NCI-H1092 treated with DMSO at 0.1 percent for 48 hours (cell line): ENCODE measurements around the gene PLCH2.

Experiments
- DNase-seq: peaks from one replicate; lab custom pipeline; 2025; lab: John Stamatoyannopoulos, UW

The PLCH2 gene

GRCh38 chr1:2530513-2531361 is 54.6 kb downstream of the PLCH2 start:
- no peak for DNase-seq

DNA sequence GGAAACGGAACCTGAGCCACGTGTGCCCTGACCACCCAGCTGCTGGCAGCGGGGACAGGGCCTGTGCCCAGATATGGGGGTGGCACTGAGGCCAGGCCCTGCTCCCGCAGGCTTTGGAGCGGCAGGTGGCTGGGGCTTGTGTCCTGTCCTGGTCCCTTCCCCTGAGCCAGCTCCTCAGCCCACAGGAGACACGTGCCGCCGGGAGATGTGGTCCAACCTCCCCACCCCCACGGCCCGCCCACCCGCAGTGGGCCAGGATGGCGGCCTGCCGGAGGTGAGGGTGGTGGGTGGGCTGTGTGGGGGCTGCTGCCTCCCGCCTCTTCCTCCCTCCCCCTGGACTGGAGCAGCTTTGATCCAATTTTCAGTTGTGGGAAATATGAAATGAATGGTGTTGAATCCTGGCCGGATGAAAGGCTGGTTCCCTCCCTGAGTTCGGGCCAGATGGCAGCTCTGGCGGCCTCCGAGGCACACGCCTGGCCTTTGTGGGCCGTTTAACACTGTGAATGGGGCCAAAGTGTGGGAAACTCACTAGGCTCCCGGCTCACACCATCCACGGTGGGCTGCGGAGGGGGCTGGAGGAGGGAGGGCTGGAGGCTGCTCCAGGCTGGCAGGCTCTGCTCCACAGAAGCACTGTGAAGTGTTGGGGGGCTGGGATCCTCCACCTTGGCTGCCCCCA is 56.5 kb downstream of the PLCH2 start:
- DNase-seq: no peak

DNA sequence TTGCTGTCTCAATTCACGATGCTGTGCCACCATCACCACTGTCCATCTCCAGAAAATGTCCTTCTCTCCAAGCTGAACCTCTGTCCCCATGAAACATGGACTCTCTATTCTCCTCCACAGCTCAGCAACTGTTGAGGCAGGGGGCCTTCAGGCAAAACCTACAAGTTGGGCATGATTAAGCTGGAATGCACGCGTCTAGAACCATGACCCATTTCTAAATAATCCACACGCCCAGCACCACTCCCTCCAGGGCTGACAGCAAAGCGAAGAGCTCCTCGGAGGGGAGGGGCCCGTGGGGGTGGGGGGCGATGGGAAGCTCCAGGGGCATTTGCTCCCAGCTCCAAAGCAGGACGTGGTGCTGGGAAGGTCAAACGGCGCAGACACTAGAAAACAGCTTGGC is 57.3 kb downstream of the PLCH2 start:
- DNase-seq: no peak

DNA sequence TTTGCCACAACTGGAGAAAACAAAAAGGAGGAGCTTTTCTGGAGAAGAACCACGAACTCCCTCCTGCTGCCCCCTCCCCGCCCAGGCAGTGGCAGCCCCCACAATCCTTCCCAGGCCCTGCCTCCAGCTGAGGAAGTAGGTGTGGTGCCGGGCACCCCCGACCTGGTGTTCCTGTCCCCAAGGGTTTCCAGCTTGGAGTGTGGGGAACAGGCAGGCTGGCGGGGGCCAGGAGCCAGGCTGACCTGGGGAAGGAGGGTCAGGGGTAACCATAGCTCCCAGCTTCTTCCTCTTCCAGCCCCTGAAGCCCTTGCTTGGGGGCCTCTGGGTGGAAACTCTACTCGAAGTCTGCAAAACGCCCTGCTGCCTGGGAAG is 58.2 kb downstream of the PLCH2 start:
- no peak for DNase-seq

GRCh38 chr1:2534687-2535441 is 58.8 kb downstream of the PLCH2 start:
- no peak for DNase-seq

GRCh38 chr1:2535455-2535854 is 59.4 kb downstream of the PLCH2 start:
- no peak for DNase-seq

DNA sequence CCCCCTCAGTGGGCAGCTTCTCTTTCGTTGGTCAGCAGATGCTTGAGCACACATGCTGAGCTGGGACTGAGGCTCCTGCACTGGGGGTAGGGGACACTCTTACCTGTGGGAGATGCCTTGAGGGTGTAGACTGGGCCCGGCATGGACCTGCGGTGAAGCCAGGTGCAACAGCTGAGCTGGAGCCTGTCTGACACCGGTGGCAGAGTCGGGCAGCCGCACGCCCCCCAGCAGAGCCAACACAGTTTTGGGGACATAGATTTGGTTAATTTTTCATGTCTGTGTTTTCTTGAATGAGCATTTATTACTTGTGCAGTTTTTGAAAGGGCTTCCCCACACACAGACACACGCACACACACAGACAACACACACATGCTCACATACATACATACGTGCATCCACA is 59.9 kb downstream of the PLCH2 start:
- DNase-seq: no peak

- no peak for DNase-seq
Observed at GRCh38 chr1:2537784-2538115, 61.7 kb downstream of the PLCH2 start.

DNA sequence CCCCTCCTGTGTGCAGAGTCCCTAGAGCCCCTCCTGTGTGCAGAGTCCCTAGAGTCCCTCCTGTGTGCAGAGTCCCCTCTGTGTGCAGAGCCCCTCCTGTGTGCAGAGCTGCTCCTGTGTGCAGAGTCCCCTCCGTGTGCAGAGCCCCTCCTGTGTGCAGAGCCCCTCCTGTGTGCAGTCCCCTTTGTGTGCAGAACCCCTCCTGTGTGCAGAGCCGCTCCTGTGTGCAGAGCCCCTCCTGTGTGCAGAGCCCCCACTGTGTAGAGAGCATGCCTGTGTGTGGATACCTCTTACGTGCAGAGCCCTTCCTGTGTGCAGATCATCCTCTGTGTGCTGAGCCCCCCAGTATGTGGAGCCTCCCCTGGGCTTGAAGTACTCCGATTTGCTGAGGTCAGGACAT is 62.3 kb downstream of the PLCH2 start:
- DNase-seq: no peak

DNA sequence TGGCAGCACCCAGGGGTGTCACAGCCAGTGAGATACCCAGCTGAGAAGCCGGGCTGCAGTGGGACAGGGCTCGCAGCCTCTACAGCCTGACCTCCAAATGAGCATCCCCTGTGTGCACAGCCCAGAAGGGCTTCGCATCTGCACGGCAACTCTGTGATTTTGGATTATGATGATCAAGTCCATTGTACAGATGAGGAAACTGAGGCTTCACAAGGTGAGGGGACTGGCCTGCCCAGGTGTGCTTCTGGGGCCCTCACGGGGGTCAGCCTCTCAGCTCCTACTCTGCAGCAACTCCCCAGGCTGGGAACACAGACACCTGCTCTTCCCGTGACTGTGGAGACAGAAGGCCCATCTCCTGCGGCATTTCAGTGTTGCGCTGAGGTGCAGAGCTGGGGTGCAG is 62.8 kb downstream of the PLCH2 start:
- DNase-seq: no peak

DNA sequence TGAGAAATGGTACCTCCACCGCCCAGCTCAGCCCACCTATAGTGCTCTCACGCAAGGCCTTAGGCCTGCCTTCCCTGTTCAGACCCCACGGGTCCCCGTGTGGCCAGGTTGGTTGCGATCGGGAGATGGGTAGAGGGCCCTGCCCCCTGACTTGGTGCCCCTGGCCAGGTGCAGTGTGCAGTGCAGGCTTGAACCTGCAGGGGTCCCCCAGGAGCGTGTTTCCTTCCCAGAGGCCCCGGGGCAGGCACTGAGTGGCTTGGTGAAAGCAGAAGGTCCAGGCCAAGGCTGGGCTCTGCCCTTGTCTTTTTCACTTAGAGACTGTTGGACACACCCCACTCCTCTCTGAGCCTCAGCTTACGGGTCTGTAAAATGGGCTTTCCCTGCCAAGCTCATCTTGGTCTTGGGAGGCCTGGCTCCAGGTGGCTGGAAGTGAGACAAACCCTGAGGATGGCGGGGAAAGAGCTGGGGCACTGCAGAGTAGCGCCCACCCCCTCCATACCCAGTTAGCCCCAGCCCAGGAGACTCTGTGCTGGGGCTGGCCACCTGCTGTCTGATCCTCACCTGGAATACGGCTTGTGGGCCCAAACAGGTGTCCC is 63.3 kb downstream of the PLCH2 start:
- DNase-seq: no peak

DNA sequence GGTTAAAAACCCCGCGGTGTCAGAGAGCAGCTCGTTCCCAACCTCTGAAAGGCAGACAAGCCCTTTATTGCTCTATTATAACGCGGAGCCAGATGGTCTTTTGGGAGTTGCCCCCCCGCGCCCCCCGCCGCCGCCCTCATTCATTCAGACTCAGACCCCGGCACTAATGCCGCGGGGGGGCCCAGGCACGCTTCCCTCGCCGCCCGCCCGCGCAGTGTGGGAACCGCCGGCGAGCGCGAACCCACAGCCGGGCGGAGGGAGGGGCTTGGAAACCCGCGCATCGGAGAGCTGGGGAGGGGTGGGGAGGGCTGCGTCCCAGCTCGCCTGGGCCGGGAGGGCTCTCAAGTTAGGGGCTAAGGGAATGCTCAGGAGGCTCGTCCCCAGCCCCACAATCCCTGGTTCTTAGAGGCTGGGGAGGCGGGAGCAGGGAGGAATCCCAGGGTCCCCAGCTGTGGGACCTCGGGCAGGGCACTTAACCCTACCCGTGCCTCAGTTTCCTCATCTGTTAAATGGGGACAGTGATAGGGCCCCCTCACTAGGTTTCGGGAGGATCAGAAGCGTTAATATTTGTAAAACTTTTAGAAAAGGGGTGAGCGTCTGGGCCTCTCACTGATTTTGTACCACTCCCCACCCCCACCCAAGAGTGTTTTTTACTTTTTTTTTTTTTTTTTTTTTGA is 64.9 kb downstream of the PLCH2 start:
- no peak for DNase-seq

- DNase-seq: no peak
Observed at GRCh38 chr1:2541619-2542245, 65.6 kb downstream of the PLCH2 start.

DNA sequence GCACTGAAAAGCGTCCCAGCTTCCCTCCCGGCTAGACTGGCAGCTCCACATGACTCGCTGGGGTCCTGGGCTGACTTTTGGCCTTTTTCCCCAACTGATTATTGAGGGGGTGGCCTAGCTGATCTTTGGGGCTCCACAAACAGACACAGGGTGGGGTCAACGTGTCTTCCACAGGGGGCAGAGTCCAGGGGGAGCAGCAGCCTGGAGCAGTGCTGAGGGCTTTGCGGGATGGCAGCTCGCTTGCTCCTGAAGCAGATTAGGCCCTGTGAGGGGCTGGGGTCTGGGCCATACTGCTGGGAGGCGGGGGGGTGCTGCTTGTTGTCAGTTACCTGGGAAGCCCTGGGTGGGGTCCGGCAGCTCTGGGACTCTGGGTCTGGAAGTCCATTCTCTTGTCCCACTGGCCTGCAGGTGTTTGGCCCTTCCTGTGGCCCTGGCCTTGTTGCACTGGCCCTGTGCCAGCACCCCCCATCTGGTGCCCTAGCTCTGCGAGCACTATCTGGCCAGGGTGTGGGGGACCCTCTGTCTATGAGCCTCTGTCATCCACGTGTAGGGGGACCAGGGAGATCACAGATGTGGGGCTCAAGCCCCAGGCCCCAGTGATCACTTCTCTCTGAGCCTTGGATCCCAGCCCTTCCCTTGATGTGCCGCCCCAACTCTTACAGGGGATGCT is 66.3 kb downstream of the PLCH2 start:
- DNase-seq: no peak

GRCh38 chr1:2543543-2544092 is 67.5 kb downstream of the PLCH2 start:
- DNase-seq: no peak

- no peak for DNase-seq
Observed at GRCh38 chr1:2544093-2544874, 68.2 kb downstream of the PLCH2 start.

DNA sequence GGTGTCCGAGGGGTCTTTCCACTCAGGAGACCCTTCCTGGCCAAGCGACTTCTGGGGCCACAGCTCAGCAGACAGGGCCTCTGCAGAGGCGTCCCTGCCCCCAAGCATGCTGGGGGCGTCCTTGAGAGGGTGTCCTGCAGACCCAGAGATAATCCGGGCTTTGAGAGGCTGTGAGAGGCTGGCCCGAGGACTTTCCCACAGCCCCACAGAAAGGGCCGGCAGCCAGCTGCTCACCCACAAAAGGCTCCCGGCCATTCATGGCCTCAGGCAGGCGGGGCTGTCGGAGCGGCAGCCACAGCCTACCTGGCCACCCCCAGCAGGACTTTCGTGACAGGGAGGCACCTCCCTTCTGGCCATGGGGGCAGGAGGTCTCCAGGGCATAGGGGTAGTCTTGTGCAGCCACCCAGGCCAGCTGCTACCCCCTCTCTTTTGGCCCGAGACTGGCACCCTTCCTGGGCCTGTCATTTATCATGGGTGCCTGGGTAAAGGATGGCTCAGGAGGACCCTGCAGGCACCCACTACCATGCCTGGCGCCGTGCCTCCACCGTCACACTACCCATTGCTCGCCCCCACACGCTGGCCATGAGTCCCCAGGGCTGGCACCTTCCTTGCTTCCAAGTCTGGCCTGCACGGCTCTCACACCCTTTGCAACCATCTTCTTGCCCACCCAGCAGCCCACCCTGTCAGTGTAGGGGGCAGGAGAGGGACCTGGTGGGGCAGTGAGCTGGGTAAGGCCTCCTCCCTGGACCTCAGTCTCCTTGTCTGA is 69.0 kb downstream of the PLCH2 start:
- DNase-seq: no peak

GRCh38 chr1:2545754-2546514 is 69.8 kb downstream of the PLCH2 start:
- no peak for DNase-seq
